AG04450 (cell line): ENCODE measurements around the gene LGR5. TPM values are rescaled to one million over a fixed set of nuclear protein-coding genes. Genes with fewer than 3 reads are reported as not detected.

Source experiments
- CTCF ChIA-PET: fragments of 300-600, 350-600 bp; formaldehyde crosslinking; extraction: SDS; loops from one replicate; lab custom pipeline; 2022; ENCODE audit warnings: antibody characterized with exemption, inconsistent platforms; lab: Charles Lee
- POLR2A ChIA-PET: fragments of 350-600 bp; formaldehyde crosslinking; extraction: SDS; loops from one replicate; lab custom pipeline; 2021; ENCODE audit warnings: antibody characterized with exemption, inconsistent platforms; lab: Yijun Ruan, JAX
- DNase-seq: peaks from one replicate; pipeline ENCODE4 v3.0.0-alpha.2; 2011; ENCODE audit warnings: low read depth, low spot score
- H3K27ac ChIP-seq: one replicate; pipeline ENCODE4 v1.5.1; 2012; ENCODE audit warnings: low read depth, low read length, control low read depth
- H3K27me3 ChIP-seq: one replicate; pipeline ENCODE4 v1.6.0; 2012; ENCODE audit warnings: low read length; ENCODE audit not compliant: control insufficient read depth, insufficient read depth
- H3K4me3 ChIP-seq: 2 replicates; pipeline ENCODE4 v1.5.1; 2011; ENCODE audit warnings: mild to moderate bottlenecking, low read depth, low read length, control low read depth
- H3K9me3 ChIP-seq: 2 replicates; pipeline ENCODE4 v1.5.1; 2012; ENCODE audit warnings: low read length; ENCODE audit not compliant: control insufficient read depth, insufficient read depth
- polyA plus RNA-seq: library from polyadenylated mRNA; depleted of rRNA; stranded (reverse); fragments of >200 nt; gene quantifications from 2 replicates; pipeline ENCODE4 v1.2.3, GENCODE V29; 2011
- TF ChIP-seq, protein P1 (sequence below): IDR thresholded peaks from 2 replicates; pipeline ENCODE4 v1.5.1; 2011; ENCODE audit warnings: low read depth, low read length, control low read depth, inconsistent platforms

LGR5 gene
- polyA plus RNA-seq, 1 experiment: not detected

GRCh38 chr12:71399197-71399596 is 40.4 kb upstream of the LGR5 start:
- Histone ChIP-seq H3K9me3 (no peaks in the 10 kb centered on the region), H3K4me3 (no peak overlapping the region), H3K27me3 (no peaks in the 10 kb centered on the region), H3K27ac (no peak overlapping the region)
- DNase-seq: no peak
- CTCF ChIA-PET: interaction anchor here (1.0 to 1.9 kb wide), 2 partner anchors 16 to 153 kb away, joined by 4 to 6 read pairs; no protein-coding TSS in a partner anchor
- TF ChIP-seq, protein P1, sequence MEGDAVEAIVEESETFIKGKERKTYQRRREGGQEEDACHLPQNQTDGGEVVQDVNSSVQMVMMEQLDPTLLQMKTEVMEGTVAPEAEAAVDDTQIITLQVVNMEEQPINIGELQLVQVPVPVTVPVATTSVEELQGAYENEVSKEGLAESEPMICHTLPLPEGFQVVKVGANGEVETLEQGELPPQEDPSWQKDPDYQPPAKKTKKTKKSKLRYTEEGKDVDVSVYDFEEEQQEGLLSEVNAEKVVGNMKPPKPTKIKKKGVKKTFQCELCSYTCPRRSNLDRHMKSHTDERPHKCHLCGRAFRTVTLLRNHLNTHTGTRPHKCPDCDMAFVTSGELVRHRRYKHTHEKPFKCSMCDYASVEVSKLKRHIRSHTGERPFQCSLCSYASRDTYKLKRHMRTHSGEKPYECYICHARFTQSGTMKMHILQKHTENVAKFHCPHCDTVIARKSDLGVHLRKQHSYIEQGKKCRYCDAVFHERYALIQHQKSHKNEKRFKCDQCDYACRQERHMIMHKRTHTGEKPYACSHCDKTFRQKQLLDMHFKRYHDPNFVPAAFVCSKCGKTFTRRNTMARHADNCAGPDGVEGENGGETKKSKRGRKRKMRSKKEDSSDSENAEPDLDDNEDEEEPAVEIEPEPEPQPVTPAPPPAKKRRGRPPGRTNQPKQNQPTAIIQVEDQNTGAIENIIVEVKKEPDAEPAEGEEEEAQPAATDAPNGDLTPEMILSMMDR: no peak
- POLR2A ChIA-PET: no interaction called here

DNA sequence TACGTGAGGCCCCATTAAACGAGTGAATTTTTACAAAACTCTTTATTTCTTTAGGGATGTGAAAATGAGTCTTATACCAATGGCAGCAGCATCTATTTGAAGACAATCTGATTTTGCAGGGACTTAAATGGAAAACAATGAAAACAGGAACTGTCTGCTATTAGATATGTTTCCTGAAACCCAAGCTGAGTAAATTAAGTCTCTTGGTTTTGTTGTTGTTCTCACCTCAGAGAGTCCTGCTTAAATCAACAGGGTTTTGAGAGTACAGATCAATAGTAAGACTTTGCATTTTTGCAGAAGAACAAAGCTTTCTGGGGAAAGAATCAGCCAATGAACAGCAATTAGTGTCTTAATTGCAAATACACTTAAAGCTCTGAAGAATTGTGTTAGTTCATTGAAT is 39.1 kb upstream of the LGR5 start:
- Histone ChIP-seq H3K9me3 (no peaks in the 10 kb centered on the region), H3K27me3 (no peaks in the 10 kb centered on the region), H3K27ac (no peak overlapping the region), H3K4me3 (no peak overlapping the region)
- ChIA-PET POLR2A (no interaction called here), CTCF (interaction anchor here (2.3 kb wide), 1 partner anchor 9 kb away, joined by 7 read pairs; no protein-coding TSS in a partner anchor)
- TF ChIP-seq, protein P1: no peak
- DNase-seq: no peak

DNA sequence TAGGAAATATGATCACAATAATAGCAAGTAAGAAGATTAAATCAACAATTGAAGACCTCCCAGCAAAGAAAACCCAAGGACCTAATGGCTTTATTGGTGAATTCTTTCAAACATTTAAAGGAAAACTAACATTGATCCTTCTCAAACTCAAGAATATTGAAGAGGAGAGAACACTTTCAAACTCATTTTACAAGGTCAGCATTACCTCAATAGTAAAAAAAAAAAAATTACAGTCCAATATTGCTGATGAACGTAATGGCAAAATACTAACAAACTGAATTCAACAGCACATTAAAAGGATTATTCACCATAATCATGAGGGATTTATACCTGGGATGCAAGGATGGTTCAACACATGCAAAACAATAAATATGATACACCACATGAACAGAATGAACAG is 33.7 kb upstream of the LGR5 start:
- H3K27me3 ChIP-seq: no peaks in the 10 kb centered on the region
- no peak overlapping the region for H3K27ac ChIP-seq
- no peak for DNase-seq
- POLR2A ChIA-PET: no interaction called here
- no peaks in the 10 kb centered on the region for H3K9me3 ChIP-seq
- TF ChIP-seq, protein P1: no peak
- CTCF ChIA-PET: interaction anchor here (1.5 to 1.7 kb wide), 2 partner anchors 10 to 13 kb away, joined by 3 to 5 read pairs; no protein-coding TSS in a partner anchor
- no peak overlapping the region for H3K4me3 ChIP-seq

DNA sequence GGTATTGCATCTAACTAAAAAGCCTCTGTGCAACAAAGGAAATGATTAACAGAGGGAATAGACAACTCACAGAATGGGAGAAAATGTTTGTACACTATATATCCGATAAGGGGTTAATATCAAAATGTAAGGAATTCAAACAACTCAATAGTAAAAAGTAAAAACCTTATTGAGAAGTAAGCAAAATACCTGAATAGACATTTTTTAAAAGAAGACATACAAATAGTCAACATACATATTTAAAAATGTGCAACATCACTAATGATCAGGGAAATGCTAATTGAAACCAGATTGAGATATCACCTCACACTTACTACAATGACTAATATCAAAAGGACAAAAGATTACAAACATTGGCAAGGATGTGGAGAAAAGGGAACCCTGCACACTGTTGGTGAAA is 31.9 kb upstream of the LGR5 start:
- Histone ChIP-seq H3K27ac (no peak overlapping the region), H3K4me3 (no peak overlapping the region), H3K9me3 (no peaks in the 10 kb centered on the region), H3K27me3 (no peaks in the 10 kb centered on the region)
- ChIA-PET CTCF (interaction anchor here (1.1 to 1.7 kb wide), 2 partner anchors 15 to 16 kb away, joined by 3 read pairs; no protein-coding TSS in a partner anchor), POLR2A (no interaction called here)
- TF ChIP-seq, protein P1: no peak
- DNase-seq: no peak

GRCh38 chr12:71410844-71411243 is 28.8 kb upstream of the LGR5 start:
- H3K4me3 ChIP-seq: no peak overlapping the region
- H3K27ac ChIP-seq: no peak overlapping the region
- TF ChIP-seq, protein P1: no peak
- POLR2A ChIA-PET: no interaction called here
- no peak for DNase-seq
- H3K9me3 ChIP-seq: no peaks in the 10 kb centered on the region
- no peaks in the 10 kb centered on the region for H3K27me3 ChIP-seq
- CTCF ChIA-PET: interaction anchor here (0.7 to 1.6 kb wide), 3 partner anchors 18 to 336 kb away, joined by 3 to 7 read pairs (median 4); no protein-coding TSS in a partner anchor
